Liver (tissue), 3 donors: ENCODE results near the gene FCRL5.

Experiments
- EGR1 ChIP-seq, 2 donors: IDR thresholded peaks; 2 replicates each; pipeline ENCODE4 v1.6.1; 2016 to 2018; ENCODE audit warnings: antibody characterized with exemption in 2 of 2, low read depth in 2 of 2
- FOXA1 ChIP-seq: IDR thresholded peaks from 2 replicates; pipeline ENCODE4 v1.6.1; 2016; ENCODE audit warnings: antibody characterized with exemption
- GABPA ChIP-seq, 2 donors: IDR thresholded peaks in 1 of 2; conservative IDR thresholded peaks in 1 of 2; 2 replicates each; pipeline ENCODE4 v1.6.1; 2016; ENCODE audit warnings: antibody characterized with exemption in 2 of 2, mild to moderate bottlenecking in 1 of 2, moderate library complexity in 1 of 2
- HNF4A ChIP-seq, 2 donors: conservative IDR thresholded peaks; 2 replicates each; pipeline ENCODE4 v1.6.1; 2016; ENCODE audit warnings: antibody characterized with exemption in 2 of 2, mild to moderate bottlenecking in 2 of 2
- JUND ChIP-seq, 2 donors: IDR thresholded peaks; 2 replicates each; pipeline ENCODE4 v1.6.1; 2016; ENCODE audit warnings: antibody characterized with exemption in 2 of 2
- RAD21 ChIP-seq, 2 donors: IDR thresholded peaks; 2 replicates each; pipeline ENCODE4 v1.6.1; 2016; ENCODE audit warnings: antibody characterized with exemption in 2 of 2, mild to moderate bottlenecking in 2 of 2
- SP1 ChIP-seq: IDR thresholded peaks from 2 replicates; pipeline ENCODE4 v1.6.1; 2018; ENCODE audit warnings: antibody characterized with exemption, mild to moderate bottlenecking
- TAF1 ChIP-seq: conservative IDR thresholded peaks from 2 replicates; pipeline ENCODE4 v1.6.1; 2016; ENCODE audit warnings: antibody characterized with exemption, mild to moderate bottlenecking
- YY1 ChIP-seq: IDR thresholded peaks from 2 replicates; pipeline ENCODE4 v1.6.1; 2016; ENCODE audit warnings: antibody characterized with exemption, mild to moderate bottlenecking
- TF ChIP-seq, protein P1 (sequence below): IDR thresholded peaks from 2 replicates; pipeline ENCODE4 v1.6.1; 2016; ENCODE audit warnings: antibody characterized with exemption
- TF ChIP-seq, protein P2 (sequence below): fragments of 150-350 bp; IDR thresholded peaks from 2 replicates; pipeline ENCODE4 v1.5.1; 2017; ENCODE audit warnings: improper control_type of control experiment, low read depth, low read length; ENCODE audit not compliant: missing input control
- TF ChIP-seq, protein P3 (sequence below): IDR thresholded peaks from 2 replicates; pipeline ENCODE4 v1.6.1; 2016; ENCODE audit warnings: antibody characterized with exemption, mild to moderate bottlenecking
- TF ChIP-seq, protein P4 (sequence below): IDR thresholded peaks from 2 replicates; pipeline ENCODE4 v1.6.1; 2016; ENCODE audit warnings: antibody characterized with exemption
- TF ChIP-seq, protein P5 (sequence below): IDR thresholded peaks from 2 replicates; pipeline ENCODE4 v1.6.1; 2016; ENCODE audit warnings: antibody characterized with exemption
- donor health status: healthy.
- donor health status: healthy.

DNA sequence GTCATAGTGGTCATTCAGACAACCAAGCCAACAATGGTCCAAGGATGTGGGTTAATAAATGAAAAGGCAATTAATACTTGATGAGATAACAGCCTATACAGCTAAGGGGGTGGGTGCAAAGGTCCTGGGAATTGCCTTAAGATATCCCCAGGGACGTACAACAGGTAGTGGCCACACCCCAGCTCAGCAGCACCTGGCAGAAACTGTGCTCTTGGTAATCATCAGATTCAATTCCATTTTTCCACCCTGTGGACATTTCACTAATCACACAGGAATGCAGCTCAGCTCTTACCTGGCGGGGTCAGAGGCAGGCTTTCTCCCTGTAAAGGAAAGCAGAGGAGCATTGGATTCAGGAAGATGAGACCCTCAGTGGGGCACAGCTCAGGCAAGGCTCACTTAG lies 32.9 kb downstream of the FCRL5 start:
- TF ChIP-seq YY1: no peak
- TF ChIP-seq, protein P1, sequence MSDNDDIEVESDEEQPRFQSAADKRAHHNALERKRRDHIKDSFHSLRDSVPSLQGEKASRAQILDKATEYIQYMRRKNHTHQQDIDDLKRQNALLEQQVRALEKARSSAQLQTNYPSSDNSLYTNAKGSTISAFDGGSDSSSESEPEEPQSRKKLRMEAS: no peak
- TF ChIP-seq, protein P2, sequence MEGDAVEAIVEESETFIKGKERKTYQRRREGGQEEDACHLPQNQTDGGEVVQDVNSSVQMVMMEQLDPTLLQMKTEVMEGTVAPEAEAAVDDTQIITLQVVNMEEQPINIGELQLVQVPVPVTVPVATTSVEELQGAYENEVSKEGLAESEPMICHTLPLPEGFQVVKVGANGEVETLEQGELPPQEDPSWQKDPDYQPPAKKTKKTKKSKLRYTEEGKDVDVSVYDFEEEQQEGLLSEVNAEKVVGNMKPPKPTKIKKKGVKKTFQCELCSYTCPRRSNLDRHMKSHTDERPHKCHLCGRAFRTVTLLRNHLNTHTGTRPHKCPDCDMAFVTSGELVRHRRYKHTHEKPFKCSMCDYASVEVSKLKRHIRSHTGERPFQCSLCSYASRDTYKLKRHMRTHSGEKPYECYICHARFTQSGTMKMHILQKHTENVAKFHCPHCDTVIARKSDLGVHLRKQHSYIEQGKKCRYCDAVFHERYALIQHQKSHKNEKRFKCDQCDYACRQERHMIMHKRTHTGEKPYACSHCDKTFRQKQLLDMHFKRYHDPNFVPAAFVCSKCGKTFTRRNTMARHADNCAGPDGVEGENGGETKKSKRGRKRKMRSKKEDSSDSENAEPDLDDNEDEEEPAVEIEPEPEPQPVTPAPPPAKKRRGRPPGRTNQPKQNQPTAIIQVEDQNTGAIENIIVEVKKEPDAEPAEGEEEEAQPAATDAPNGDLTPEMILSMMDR: no peak
- TF ChIP-seq, protein P3, sequence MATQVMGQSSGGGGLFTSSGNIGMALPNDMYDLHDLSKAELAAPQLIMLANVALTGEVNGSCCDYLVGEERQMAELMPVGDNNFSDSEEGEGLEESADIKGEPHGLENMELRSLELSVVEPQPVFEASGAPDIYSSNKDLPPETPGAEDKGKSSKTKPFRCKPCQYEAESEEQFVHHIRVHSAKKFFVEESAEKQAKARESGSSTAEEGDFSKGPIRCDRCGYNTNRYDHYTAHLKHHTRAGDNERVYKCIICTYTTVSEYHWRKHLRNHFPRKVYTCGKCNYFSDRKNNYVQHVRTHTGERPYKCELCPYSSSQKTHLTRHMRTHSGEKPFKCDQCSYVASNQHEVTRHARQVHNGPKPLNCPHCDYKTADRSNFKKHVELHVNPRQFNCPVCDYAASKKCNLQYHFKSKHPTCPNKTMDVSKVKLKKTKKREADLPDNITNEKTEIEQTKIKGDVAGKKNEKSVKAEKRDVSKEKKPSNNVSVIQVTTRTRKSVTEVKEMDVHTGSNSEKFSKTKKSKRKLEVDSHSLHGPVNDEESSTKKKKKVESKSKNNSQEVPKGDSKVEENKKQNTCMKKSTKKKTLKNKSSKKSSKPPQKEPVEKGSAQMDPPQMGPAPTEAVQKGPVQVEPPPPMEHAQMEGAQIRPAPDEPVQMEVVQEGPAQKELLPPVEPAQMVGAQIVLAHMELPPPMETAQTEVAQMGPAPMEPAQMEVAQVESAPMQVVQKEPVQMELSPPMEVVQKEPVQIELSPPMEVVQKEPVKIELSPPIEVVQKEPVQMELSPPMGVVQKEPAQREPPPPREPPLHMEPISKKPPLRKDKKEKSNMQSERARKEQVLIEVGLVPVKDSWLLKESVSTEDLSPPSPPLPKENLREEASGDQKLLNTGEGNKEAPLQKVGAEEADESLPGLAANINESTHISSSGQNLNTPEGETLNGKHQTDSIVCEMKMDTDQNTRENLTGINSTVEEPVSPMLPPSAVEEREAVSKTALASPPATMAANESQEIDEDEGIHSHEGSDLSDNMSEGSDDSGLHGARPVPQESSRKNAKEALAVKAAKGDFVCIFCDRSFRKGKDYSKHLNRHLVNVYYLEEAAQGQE: no peak
- TF ChIP-seq RAD21 (IDR thresholded peaks at IDR 0.05): no peak
- no peak for TF ChIP-seq TAF1
- TF ChIP-seq, protein P4, sequence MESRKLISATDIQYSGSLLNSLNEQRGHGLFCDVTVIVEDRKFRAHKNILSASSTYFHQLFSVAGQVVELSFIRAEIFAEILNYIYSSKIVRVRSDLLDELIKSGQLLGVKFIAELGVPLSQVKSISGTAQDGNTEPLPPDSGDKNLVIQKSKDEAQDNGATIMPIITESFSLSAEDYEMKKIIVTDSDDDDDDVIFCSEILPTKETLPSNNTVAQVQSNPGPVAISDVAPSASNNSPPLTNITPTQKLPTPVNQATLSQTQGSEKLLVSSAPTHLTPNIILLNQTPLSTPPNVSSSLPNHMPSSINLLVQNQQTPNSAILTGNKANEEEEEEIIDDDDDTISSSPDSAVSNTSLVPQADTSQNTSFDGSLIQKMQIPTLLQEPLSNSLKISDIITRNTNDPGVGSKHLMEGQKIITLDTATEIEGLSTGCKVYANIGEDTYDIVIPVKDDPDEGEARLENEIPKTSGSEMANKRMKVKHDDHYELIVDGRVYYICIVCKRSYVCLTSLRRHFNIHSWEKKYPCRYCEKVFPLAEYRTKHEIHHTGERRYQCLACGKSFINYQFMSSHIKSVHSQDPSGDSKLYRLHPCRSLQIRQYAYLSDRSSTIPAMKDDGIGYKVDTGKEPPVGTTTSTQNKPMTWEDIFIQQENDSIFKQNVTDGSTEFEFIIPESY: no peak
- no peak for TF ChIP-seq JUND (IDR thresholded peaks at IDR 0.05)
- TF ChIP-seq, protein P5, sequence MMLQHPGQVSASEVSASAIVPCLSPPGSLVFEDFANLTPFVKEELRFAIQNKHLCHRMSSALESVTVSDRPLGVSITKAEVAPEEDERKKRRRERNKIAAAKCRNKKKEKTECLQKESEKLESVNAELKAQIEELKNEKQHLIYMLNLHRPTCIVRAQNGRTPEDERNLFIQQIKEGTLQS: no peak
- no peak for TF ChIP-seq SP1
- no peak for TF ChIP-seq FOXA1
- TF ChIP-seq HNF4A (conservative IDR thresholded peaks at IDR 0.05): no peak
- no peak for TF ChIP-seq EGR1 (IDR thresholded peaks at IDR 0.05; ENCODE audit: low read depth in 2 of 2)
- no peak for TF ChIP-seq GABPA (IDR thresholded peaks at IDR 0.05 in 1 of 2, conservative IDR thresholded peaks at IDR 0.05 in 1 of 2)
